SK-N-SH (cell line): Measurements from ENCODE around the gene STAB1. TPM values are rescaled to one million over a fixed set of nuclear protein-coding genes. Genes with fewer than 3 reads are reported as not detected.

ENCODE experiments used
- CTCF ChIA-PET: fragments of 300-600, 350-600 bp; formaldehyde crosslinking; extraction: SDS; loops from one replicate; lab custom pipeline; 2021; lab: Yijun Ruan, JAX
- POLR2A ChIA-PET: fragments of 350-600 bp; sonication (Branson Sonifier 250); formaldehyde crosslinking; extraction: SDS; loops from one replicate; lab custom pipeline; 2020; ENCODE audit warnings: antibody characterized with exemption, inconsistent platforms; lab: Yijun Ruan, JAX
- DNase-seq: peaks from one replicate; pipeline ENCODE4 v3.0.0; 2012
- H2AFZ ChIP-seq: fragments of 200-600 bp; sonication (generic); 2 replicates; pipeline ENCODE4 v1.8.1; 2016; ENCODE audit warnings: antibody characterized with exemption, mild to moderate bottlenecking, low read depth
- H3F3A ChIP-seq: fragments of 200-600 bp; sonication (generic); replicated peaks from 2 replicates; pipeline ENCODE3; 2016; ENCODE audit warnings: antibody characterized with exemption, mild to moderate bottlenecking; ENCODE audit not compliant: insufficient read depth
- H3K27ac ChIP-seq, 2 experiments: fragments of 200-500 bp in 1 of 2; fragments of 200-600 bp in 1 of 2; sonication (Bioruptor generic) in 1 of 2; sonication (generic), shearing (Covaris generic) in 1 of 2; 2 replicates each; pipeline versions ENCODE4 v1.5.1 to v1.6.1; 2014 to 2016; ENCODE audit warnings: low read depth in 2 of 2, inconsistent platforms in 1 of 2, low read length in 1 of 2, mild to moderate bottlenecking in 1 of 2, mixed read lengths in 1 of 2
- H3K27me3 ChIP-seq: fragments of 200-600 bp; sonication (generic), shearing (Covaris generic); 2 replicates; pipeline ENCODE4 v1.6.1; 2016; ENCODE audit warnings: mixed run types; ENCODE audit not compliant: insufficient read depth
- H3K36me3 ChIP-seq, 2 experiments: fragments of 200-500 bp in 1 of 2; fragments of 200-600 bp in 1 of 2; sonication (Bioruptor generic) in 1 of 2; sonication (generic) in 1 of 2; replicated peaks in 1 of 2; 2 replicates each; pipeline versions ENCODE3 to v1.5.1; 2014 to 2016; ENCODE audit warnings: low read length in 1 of 2, mild to moderate bottlenecking in 1 of 2; ENCODE audit not compliant: insufficient read depth in 2 of 2, control insufficient read depth in 1 of 2
- H3K4me1 ChIP-seq, 2 experiments: fragments of 200-500 bp in 1 of 2; fragments of 200-600 bp in 1 of 2; sonication (Bioruptor generic) in 1 of 2; sonication (generic), shearing (Covaris generic) in 1 of 2; 2 replicates each; pipeline versions ENCODE4 v1.5.1 to v1.6.1; 2014 to 2016; ENCODE audit warnings: low read depth in 1 of 2, low read length in 1 of 2, mixed run types in 1 of 2; ENCODE audit not compliant: insufficient read depth in 2 of 2, control insufficient read depth in 1 of 2
- H3K4me2 ChIP-seq: fragments of 200-600 bp; sonication (generic), shearing (Covaris generic); 2 replicates; pipeline ENCODE4 v1.6.1; 2017; ENCODE audit warnings: mixed run types
- H3K4me3 ChIP-seq, 2 experiments: fragments of 200-500 bp in 1 of 2; fragments of 200-600 bp in 1 of 2; sonication (Bioruptor generic) in 1 of 2; sonication (generic), shearing (Covaris generic) in 1 of 2; 2 replicates each; pipeline versions ENCODE4 v1.5.1 to v1.8.1; 2014 to 2016; ENCODE audit warnings: low read depth in 2 of 2, inconsistent platforms in 1 of 2, low read length in 1 of 2, mild to moderate bottlenecking in 1 of 2, mixed read lengths in 1 of 2, moderate library complexity in 1 of 2
- H3K79me2 ChIP-seq: fragments of 200-600 bp; sonication (generic); 2 replicates; pipeline ENCODE4 v1.8.1; 2017; ENCODE audit warnings: mild to moderate bottlenecking; ENCODE audit not compliant: insufficient read depth
- H3K9ac ChIP-seq: fragments of 200-600 bp; sonication (generic); 2 replicates; pipeline ENCODE4 v1.6.1; 2017; ENCODE audit warnings: mixed run types
- H3K9me2 ChIP-seq: fragments of 200-600 bp; sonication (generic); 2 replicates; pipeline ENCODE4 v1.6.1; 2017; ENCODE audit warnings: mixed run types
- H3K9me3 ChIP-seq: fragments of 200-600 bp; sonication (generic); 2 replicates; pipeline ENCODE4 v1.6.1; 2017; ENCODE audit warnings: mixed run types, mild to moderate bottlenecking, moderate library complexity
- H4K20me1 ChIP-seq: fragments of 200-600 bp; sonication (generic); 2 replicates; pipeline ENCODE4 v1.6.1; 2017; ENCODE audit warnings: mild to moderate bottlenecking, mixed run types; ENCODE audit not compliant: insufficient read depth
- CTCF ChIP-seq: fragments of 200-600 bp; sonication (generic); IDR thresholded peaks from 2 replicates; pipeline ENCODE4 v1.6.1; 2017; ENCODE audit warnings: antibody characterized with exemption, mild to moderate bottlenecking, moderate library complexity
- GATA2 ChIP-seq: sonication (generic); formaldehyde crosslinking; IDR thresholded peaks from 2 replicates; pipeline ENCODE4 v1.5.0; 2020; ENCODE audit warnings: mild to moderate bottlenecking, missing genetic modification reagents
- IRF3 ChIP-seq: fragments of 150-350 bp; IDR thresholded peaks from 2 replicates; pipeline ENCODE4 v1.6.1; 2016; ENCODE audit warnings: mild to moderate bottlenecking, low read depth, low read length
- NFIC ChIP-seq: IDR thresholded peaks from 2 replicates; pipeline ENCODE4 v1.4.0; 2012; ENCODE audit warnings: borderline replicate concordance
- POLR2AphosphoS5 ChIP-seq: IDR thresholded peaks from 2 replicates; pipeline ENCODE4 v1.6.1; 2012; ENCODE audit warnings: low read depth, low read length
- RFX5 ChIP-seq: IDR thresholded peaks from 2 replicates; pipeline ENCODE4 v1.6.1; 2012; ENCODE audit warnings: mild to moderate bottlenecking, improper control_type of control experiment, low read length
- RXRA ChIP-seq: IDR thresholded peaks from 2 replicates; pipeline ENCODE4 v1.4.0; 2012; ENCODE audit warnings: low read depth, mild to moderate bottlenecking, borderline replicate concordance
- SIN3A ChIP-seq: IDR thresholded peaks from 2 replicates; pipeline ENCODE4 v1.6.1; 2012; ENCODE audit warnings: low read depth, mild to moderate bottlenecking, low read length, moderate library complexity, borderline replicate concordance
- USF2 ChIP-seq: fragments of 150-350 bp; IDR thresholded peaks from 2 replicates; pipeline ENCODE4 v1.6.1; 2017; ENCODE audit warnings: antibody characterized with exemption, low read length, low read depth, borderline replicate concordance
- WGBS: methylation state at CpG from one replicate; pipeline ENCODE4 v1.1.6; 2017; ENCODE audit warnings: low lambda C conversion rate; 5-methylcytosine and 5-hydroxymethylcytosine counted together
- polyA plus RNA-seq, 3 experiments: library from polyadenylated mRNA; depleted of rRNA; stranded (reverse); fragments of >200 nt; gene quantifications; 2 replicates each; pipeline ENCODE4 v1.2.3, GENCODE V29; 2012

STAB1 gene
- polyA plus RNA-seq, 1 of the 3 experiments (the other 2 are of a cell fraction), result 0.05 TPM

- Histone ChIP-seq H3K27ac (no peak overlapping the region), H4K20me1 (no peaks in the 10 kb centered on the region), H3K36me3 (no peaks in the 10 kb centered on the region), H3K9me2 (no peaks in the 10 kb centered on the region), H3K79me2 (no peaks in the 10 kb centered on the region), H3F3A (no peaks in the 10 kb centered on the region), H3K27me3 (no peaks in the 10 kb centered on the region), H3K9ac (no peak overlapping the region), H3K4me3 (no peak overlapping the region), H3K9me3 (no peaks in the 10 kb centered on the region), H3K4me1 (peaks cover 0 to 6% of the 10 kb centered on the region in 2 experiments; a peak in 1 of 4 replicates), H3K4me2 (no peak overlapping the region), H2AFZ (no peak overlapping the region)
- no peak for DNase-seq
- ChIA-PET POLR2A (no interaction called here), CTCF (interaction anchor here (1.0 kb wide), 1 partner anchor 11 kb away, joined by 3 read pairs; no protein-coding TSS in a partner anchor)
- WGBS, result 81% methylated on average over 10 of the region's 12 CpGs
- TF ChIP-seq POLR2AphosphoS5, result no peak
- TF ChIP-seq CTCF, result 0 out of 2 replicates have a peak, but pooled peaks have one; percentile 7
- TF ChIP-seq USF2, result no peak
These were observed 14.7 kb downstream of the STAB1 start for GRCh38 chr3:52509753-52510328.

- Histone ChIP-seq H3K4me2 (no peak overlapping the region), H3K36me3 (no peaks in the 10 kb centered on the region), H3K27ac (no peak overlapping the region), H3K9me3 (no peaks in the 10 kb centered on the region), H2AFZ (no peak overlapping the region), H3F3A (no peaks in the 10 kb centered on the region), H3K9me2 (no peaks in the 10 kb centered on the region), H3K4me3 (no peak overlapping the region), H3K79me2 (no peaks in the 10 kb centered on the region), H3K27me3 (no peaks in the 10 kb centered on the region), H3K9ac (no peak overlapping the region), H4K20me1 (no peaks in the 10 kb centered on the region), H3K4me1 (peaks cover 0 to 14% of the 10 kb centered on the region in 2 experiments; a peak in 1 of 4 replicates)
- TF ChIP-seq IRF3, result no peak
- no peak for DNase-seq
- WGBS, result 83% methylated on average over 3 of the region's 7 CpGs
- POLR2A ChIA-PET, result no interaction called here
- CTCF ChIA-PET, result interaction anchor here (0.8 to 1.2 kb wide), 2 partner anchors 10 to 13 kb away, joined by 3 to 4 read pairs; no protein-coding TSS in a partner anchor
These were observed 16.4 kb downstream of the STAB1 start for GRCh38 chr3:52511509-52511908.

- Histone ChIP-seq H3F3A (no peaks in the 10 kb centered on the region), H2AFZ (no peak overlapping the region)
- no peak for TF ChIP-seq GATA2 (CRISPR knock-in tag)
- no peak for TF ChIP-seq SIN3A
- no peak for TF ChIP-seq RFX5
- no peak for TF ChIP-seq NFIC
- no peak for TF ChIP-seq RXRA
- TF ChIP-seq USF2, result no peak
- TF ChIP-seq, all 33 proteins: peak for 0
- Histone ChIP-seq H3K79me2 (no peaks in the 10 kb centered on the region), H3K27me3 (no peaks in the 10 kb centered on the region), H3K36me3 (no peaks in the 10 kb centered on the region), H3K27ac (no peak overlapping the region), H3K4me3 (no peak overlapping the region), H4K20me1 (no peaks in the 10 kb centered on the region), H3K4me2 (no peak overlapping the region), H3K4me1 (peaks cover 0 to 14% of the 10 kb centered on the region in 2 experiments; a peak in 1 of 4 replicates), H3K9me2 (no peaks in the 10 kb centered on the region), H3K9ac (no peak overlapping the region), H3K9me3 (no peaks in the 10 kb centered on the region)
- ChIA-PET POLR2A (no interaction called here), CTCF (interaction anchor here (0.6 to 1.2 kb wide), 4 partner anchors 10 to 40 kb away, joined by 3 to 4 read pairs (median 3); no protein-coding TSS in a partner anchor)
- no peak for DNase-seq
- 78% methylated on average over 2 of the region's 8 CpGs for WGBS
These were observed 17.0 kb downstream of the STAB1 start for GRCh38 chr3:52512105-52512504.
